T-helper 2 cell treated with Interferon-gamma antibody and Interleukin-4, amounts not matched to agents 100 ng/mL and 5 ng/mL, for 36 hours (primary cell): ENCODE measurements around the gene PODXL2. TPM values are rescaled to one million over a fixed set of nuclear protein-coding genes. Genes with fewer than 3 reads are reported as not detected.
"Not testable (repeated sequence)": the region's sequence is repeated elsewhere in the genome, so short reads cannot be mapped to it uniquely, and the experiment has no call there.

ENCODE experiments used
- intact Hi-C: fragments of 100-400 bp; cut with micrococcal nuclease; formaldehyde crosslinking; loops from one replicate; pipeline ENCODE4 v1.15.1; 2023
- total RNA-seq: library from RNA; stranded (reverse); gene quantifications from 2 replicates; pipeline ENCODE4 v1.2.3, GENCODE V29; 2022

PODXL2 gene
- total RNA-seq, 1 donor from 2014 or later: 2.9 TPM

- intact Hi-C loops: no loop called here
Observed at GRCh38 chr3:127604546-127605165, 24.3 kb upstream of the PODXL2 start.

DNA sequence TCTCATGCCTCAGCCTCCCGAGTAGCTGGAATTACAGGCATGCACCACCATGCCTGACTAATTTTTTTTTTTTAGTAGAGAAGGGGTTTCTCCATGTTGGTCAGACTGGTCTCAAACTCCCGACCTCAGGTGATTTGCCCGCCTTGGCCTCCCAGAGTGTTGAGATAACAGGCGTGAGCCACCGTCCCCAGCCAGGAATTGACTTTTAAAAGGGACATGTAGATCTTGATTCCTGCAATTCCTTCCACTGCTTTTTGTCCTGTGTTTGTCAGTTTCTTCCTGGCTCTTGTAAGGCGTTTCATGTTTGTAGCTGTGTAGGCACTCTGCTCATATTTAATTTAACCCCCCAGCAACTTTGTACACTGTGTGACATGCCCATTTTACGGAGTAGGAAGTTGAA lies 23.4 kb upstream of the PODXL2 start:
- intact Hi-C loops: not testable (repeated sequence)

DNA sequence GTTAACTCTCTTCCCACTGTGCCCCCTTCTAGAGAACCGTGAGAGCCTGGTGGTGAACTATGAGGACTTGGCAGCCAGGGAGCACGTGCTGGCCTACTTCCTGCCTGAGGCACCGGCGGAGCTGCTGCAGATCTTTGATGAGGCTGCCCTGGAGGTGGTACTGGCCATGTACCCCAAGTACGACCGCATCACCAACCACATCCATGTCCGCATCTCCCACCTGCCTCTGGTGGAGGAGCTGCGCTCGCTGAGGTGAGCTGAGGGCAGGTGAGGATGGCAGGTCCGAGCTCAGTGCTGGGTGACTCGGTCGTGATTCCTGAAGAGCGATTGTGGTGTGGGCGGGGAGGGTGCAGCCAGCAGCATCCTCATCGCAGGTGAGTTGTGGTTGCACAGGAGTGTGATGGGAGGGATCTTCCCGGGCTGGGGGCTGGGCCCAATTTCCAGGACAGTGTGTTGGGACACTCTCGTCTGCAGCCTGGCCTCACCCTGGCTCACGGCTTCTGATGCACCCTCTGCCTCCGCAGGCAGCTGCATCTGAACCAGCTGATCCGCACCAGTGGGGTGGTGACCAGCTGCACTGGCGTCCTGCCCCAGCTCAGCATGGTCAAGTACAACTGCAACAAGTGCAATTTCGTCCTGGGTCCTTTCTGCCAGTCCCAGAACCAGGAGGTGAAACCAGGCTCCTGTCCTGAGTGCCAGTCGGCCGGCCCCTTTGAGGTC lies 22.7 kb upstream of the PODXL2 start:
- intact Hi-C loops: no loop called here

- intact Hi-C loops: no loop called here
Observed at GRCh38 chr3:127606981-127607595, 21.9 kb upstream of the PODXL2 start.

- intact Hi-C loops: no loop called here
Observed at GRCh38 chr3:127607675-127608361, 21.2 kb upstream of the PODXL2 start.

GRCh38 chr3:127608362-127608718 lies 20.6 kb upstream of the PODXL2 start:
- intact Hi-C loops: no loop called here

DNA sequence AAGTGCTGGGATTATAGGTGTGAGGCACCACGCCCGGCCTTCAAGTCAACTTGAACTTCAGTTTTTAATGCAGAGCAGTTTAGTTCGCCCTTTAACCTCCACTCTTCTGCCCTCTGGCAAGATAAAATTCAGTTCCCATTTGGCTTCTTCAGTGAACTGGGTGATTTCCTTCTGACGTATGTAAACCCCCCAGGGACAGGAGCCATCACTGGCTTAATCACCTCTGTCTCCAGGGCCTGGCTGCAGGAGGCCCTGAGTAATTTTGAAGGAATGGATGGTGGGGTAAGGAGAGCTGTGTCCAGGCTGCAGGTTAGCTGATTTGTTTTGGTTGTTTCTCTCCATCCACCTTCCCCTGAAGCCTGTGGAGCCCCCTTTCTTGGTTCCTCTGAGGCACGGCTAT lies 18.9 kb upstream of the PODXL2 start:
- intact Hi-C loops: no loop called here

DNA sequence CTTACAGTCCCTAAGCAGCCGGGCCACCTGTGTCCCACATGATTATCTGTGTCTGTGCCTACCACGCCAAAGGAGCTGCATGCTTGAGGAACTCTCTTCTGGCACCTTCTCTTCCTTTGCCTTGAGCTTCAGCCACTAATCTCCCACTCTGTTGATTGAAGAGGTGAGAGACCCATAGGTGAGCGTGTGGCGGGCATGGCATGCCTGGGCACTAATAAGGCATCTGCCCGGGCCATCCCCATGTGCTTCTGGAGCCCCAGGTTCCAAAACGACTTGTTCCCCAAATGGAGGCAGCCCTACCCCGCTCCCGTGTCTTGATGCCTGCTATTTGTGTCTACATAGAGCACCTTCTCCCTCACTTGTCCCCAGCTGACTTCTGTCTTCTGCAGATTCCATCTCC lies 17.7 kb upstream of the PODXL2 start:
- intact Hi-C loops: no loop called here

DNA sequence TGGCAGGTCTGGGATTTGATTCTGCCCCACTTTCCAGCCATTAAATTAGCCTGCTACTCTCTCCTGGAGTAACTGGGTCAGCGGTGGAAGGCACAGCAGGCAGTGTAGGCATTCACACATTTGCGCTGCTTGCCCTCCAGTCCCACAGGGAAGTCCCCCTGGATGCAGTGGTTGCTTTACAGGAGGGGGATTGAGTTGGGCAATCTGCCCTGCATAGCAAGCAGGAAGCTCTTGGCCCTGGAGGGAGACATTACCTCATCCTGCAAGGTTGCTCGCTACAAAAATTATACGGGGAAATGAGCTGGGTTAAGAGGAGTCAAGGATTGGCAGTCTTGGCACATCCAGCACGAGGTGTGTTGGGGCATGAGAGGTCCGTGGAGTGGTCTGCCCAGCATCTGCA lies 16.0 kb upstream of the PODXL2 start:
- intact Hi-C loops: no loop called here

GRCh38 chr3:127613406-127613805 lies 15.6 kb upstream of the PODXL2 start:
- intact Hi-C loops: no loop called here

GRCh38 chr3:127614928-127615589 lies 13.9 kb upstream of the PODXL2 start:
- intact Hi-C loops: no loop called here

DNA sequence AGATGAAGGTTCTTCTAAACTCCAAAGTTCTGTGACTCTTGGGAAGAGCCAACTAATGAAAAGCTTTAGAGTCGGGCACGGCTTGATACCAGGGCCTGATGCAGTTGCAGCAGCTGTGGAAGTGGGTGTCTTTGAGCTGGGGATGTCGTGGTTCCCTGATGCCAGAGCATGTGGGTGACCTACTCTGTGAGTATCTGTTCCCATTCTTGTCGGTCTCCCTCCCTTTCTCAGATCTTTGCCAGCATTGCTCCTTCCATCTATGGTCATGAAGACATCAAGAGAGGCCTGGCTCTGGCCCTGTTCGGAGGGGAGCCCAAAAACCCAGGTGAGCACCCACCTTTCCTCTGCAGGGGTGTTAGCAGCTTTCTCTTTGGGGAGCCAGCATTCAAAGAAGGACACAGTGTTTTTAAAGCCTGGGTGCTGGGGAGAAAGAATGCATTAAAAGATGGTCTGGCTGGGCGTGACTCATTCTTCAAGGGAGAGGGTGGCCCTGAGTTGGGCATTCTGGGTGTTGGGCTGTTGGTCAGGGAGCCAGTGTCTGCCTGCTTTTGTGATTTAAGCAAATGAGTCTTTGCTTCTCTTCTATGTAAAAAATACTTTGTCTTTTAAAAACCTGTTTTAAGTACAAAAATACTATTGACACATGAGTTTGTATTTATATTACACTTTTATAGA lies 13.2 kb upstream of the PODXL2 start:
- intact Hi-C loops: no loop called here

DNA sequence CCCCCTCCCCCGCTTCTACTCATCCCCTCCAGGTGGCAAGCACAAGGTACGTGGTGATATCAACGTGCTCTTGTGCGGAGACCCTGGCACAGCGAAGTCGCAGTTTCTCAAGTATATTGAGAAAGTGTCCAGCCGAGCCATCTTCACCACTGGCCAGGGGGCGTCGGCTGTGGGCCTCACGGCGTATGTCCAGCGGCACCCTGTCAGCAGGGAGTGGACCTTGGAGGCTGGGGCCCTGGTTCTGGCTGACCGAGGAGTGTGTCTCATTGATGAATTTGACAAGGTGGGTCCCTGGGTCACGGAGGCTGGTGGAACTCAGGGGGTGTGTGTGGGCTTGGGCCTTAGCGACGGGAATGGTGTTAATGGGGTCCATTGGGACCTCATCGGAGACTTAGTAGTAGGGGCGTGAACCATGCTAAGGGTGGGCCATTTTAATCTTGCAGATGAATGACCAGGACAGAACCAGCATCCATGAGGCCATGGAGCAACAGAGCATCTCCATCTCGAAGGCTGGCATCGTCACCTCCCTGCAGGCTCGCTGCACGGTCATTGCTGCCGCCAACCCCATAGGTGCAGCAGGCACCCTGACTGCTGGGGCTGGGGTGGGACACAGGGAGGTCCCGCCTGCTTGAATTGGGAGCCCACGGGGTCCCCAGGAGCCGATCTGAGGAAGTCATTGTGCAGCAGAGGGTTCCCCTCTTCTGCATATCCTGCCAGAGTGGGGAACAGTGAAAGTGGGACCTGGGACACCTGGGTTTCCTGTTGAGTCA lies 12.0 kb upstream of the PODXL2 start:
- intact Hi-C loops: no loop called here

DNA sequence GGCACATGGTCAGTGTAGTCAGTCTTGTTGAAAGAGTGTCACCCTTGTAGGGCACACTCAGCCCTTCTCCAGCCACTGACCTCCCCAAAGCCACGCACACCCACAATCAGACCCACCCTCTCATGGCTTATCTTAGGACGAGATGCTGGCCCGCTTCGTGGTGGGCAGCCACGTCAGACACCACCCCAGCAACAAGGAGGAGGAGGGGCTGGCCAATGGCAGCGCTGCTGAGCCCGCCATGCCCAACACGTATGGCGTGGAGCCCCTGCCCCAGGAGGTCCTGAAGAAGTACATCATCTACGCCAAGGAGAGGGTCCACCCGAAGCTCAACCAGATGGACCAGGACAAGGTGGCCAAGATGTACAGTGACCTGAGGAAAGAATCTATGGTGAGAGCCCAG lies 10.1 kb upstream of the PODXL2 start:
- intact Hi-C loops: no loop called here

DNA sequence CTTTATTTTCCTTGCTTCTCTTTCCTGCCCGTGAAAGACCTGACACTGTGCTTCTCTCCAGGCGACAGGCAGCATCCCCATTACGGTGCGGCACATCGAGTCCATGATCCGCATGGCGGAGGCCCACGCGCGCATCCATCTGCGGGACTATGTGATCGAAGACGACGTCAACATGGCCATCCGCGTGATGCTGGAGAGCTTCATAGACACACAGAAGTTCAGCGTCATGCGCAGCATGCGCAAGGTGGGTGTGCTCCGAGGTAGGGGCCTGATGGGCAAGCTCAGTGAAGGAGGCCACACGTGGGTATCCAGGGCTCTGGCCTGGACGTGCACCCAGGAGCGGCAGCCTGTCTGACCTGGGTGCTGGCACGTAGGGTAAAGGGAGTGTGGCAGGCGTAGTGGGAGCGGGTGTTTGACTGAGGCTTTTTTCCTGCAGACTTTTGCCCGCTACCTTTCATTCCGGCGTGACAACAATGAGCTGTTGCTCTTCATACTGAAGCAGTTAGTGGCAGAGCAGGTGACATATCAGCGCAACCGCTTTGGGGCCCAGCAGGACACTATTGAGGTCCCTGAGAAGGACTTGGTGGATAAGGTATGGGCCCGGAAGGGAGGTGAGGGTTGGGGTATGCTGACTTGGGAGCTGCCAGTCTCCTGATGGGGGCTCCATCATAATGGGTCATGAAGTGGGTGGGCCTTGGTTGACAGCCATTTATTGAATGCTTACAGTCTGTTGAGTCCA lies 8.2 kb upstream of the PODXL2 start:
- intact Hi-C loops: no loop called here

DNA sequence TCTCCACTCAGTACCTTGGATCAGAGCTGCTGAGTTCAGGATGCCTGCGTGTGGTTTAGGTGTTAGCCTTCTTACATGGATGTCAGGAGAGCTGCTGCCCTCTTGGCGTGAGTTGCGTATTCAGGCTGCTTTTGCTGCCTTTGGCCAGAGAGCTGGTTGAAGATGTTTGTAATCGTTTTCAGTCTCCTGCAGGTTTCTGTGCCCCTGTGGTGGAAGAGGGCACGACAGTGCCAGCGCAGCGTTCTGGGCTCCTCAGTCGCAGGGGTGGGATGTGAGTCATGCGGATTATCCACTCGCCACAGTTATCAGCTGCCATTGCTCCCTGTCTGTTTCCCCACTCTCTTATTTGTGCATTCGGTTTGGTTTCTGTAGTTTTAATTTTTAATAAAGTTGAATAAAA lies 7.0 kb upstream of the PODXL2 start:
- intact Hi-C loops: no loop called here

DNA sequence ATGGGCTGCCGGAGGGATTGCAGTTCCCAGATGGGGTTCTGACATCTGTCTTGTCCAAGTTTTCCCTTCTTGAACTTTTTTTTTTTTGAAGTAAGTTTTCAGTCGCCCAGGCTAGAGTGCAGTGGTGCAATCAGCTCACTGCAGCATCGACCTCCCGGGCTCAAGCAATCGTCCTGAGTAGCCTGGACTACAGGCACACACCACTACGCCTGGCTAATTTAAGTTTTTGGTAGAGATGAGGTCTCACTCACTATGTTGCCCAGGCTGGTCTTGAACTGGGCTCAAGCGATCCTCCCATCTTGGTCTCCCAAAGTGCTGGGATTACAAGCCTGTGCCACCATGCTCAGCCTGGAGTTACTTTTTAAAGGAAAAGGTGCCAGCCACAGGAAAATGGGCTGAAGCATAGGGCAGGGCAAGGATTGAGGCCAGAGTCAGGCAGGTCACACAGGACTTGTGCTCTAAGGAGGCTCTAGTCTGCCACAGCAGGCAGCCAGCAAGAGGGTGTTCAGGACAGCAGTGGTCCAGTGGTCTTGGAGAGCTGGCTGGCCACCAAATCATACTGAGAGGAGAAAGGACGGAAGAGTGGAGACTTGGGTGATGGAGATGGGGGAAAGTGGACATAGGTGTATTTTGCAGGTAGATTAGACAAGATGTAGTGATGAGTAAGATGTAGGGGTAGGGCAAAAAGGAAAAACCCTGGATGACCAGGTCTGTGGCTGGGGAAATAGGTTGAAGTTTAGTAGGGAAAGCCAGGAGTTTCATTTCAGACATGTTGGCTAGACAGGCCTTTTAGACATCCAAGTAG lies 6.0 kb upstream of the PODXL2 start:
- intact Hi-C loops: no loop called here

GRCh38 chr3:127624063-127624462 lies 4.9 kb upstream of the PODXL2 start:
- intact Hi-C loops: no loop called here

DNA sequence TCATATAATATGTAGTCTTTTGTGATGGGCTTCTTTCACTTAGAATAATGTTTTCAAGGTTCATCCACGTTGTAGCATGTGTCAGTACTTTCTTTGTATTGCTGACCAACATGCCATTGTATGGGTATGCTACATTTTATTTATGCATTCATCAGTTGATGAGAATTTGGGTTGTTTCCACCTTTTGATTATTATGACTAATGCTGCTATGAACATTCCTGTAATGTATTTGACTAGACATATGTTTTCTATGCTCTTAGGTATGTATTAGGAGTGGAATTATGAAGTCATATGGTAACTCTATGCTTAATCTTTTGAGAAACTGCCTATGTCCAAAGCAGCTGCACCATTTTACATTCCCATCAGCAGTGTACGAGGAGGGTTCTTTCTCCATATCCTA lies 3.2 kb upstream of the PODXL2 start:
- intact Hi-C loops: no loop called here
